ENCODE results near the gene SPSB2. TPM values are rescaled to one million over a fixed set of nuclear protein-coding genes. Genes with fewer than 3 reads are reported as not detected.

SPSB2 gene
- total RNA-seq, 1 donor from 2014 or later, result 6.7 TPM

DNA sequence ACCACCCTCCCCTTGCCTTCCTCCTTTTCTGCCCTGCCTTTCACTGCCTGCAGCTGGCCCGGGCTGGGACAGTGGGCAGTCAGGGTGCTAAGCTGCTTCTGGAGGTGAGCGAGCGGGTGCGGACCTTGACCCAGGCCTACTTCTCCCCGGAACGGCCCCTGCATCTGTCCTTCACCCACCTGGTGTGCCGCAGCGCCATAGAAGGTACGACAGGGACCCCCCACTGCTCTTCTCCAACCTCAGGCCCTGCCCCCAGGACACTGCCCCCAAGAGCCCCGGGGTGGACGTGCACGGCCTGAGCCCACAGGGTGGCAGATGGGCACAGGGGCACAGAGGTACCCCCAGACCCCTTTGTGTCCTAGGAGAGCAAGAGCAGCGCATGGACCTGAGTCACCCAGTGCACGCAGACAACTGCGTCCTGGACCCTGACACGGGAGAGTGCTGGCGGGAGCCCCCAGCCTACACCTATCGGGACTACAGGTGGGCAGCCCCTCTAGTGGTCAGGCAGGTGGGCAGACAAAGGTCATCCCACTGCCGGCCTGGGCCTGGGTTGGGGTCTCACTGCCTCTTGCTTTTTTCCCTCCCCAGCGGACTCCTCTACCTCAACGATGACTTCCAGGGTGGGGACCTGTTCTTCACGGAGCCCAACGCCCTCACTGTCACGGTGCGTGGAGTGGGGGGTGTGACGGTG lies 35.6 kb downstream of the SPSB2 start:
- Mint-ChIP-seq H3K4me3 (ENCODE audit: unreplicated experiment) (no peak overlapping the region), H3K9me3 (ENCODE audit: unreplicated experiment) (no peaks in the 10 kb centered on the region), H3K27ac (ENCODE audit: unreplicated experiment) (no peak overlapping the region), H3K4me1 (ENCODE audit: unreplicated experiment) (no peaks in the 10 kb centered on the region), H3K36me3 (ENCODE audit: low read depth, unreplicated experiment) (peaks cover 22% of the 10 kb centered on the region), H3K27me3 (ENCODE audit: unreplicated experiment) (peaks cover 7% of the 10 kb centered on the region)
- no peak for DNase-seq (ENCODE audit: low spot score)
- TF ChIP-seq, protein P1, sequence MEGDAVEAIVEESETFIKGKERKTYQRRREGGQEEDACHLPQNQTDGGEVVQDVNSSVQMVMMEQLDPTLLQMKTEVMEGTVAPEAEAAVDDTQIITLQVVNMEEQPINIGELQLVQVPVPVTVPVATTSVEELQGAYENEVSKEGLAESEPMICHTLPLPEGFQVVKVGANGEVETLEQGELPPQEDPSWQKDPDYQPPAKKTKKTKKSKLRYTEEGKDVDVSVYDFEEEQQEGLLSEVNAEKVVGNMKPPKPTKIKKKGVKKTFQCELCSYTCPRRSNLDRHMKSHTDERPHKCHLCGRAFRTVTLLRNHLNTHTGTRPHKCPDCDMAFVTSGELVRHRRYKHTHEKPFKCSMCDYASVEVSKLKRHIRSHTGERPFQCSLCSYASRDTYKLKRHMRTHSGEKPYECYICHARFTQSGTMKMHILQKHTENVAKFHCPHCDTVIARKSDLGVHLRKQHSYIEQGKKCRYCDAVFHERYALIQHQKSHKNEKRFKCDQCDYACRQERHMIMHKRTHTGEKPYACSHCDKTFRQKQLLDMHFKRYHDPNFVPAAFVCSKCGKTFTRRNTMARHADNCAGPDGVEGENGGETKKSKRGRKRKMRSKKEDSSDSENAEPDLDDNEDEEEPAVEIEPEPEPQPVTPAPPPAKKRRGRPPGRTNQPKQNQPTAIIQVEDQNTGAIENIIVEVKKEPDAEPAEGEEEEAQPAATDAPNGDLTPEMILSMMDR (IDR thresholded peaks at IDR 0.05; ENCODE audit: unreplicated experiment), result no peak

DNA sequence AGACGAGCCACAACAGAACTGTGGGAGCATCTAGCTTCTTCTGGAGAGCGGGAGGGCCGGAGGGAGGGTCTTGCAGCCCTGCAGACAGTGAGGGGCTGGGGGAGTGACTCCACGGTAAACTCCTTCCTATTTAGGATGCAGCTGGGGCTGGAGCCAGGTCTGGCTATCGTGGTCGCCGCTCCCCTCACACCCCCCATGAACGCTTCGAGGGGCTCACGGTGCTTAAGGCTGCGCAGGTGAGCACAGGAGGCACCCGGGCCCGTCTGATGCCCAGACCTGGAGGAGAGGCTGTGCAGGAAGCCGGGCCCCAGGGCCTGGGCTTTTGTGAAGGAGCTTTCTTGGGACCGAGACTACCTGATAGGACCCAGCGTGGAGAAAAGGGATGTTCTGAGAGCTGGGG lies 36.3 kb downstream of the SPSB2 start:
- TF ChIP-seq, protein P1 (IDR thresholded peaks at IDR 0.05; ENCODE audit: unreplicated experiment), result no peak
- H3K27me3 Mint-ChIP-seq (ENCODE audit: unreplicated experiment), result peaks cover 7% of the 10 kb centered on the region
- H3K9me3 Mint-ChIP-seq (ENCODE audit: unreplicated experiment), result no peaks in the 10 kb centered on the region
- no peak for DNase-seq (ENCODE audit: low spot score)
- no peak overlapping the region for H3K4me3 Mint-ChIP-seq (ENCODE audit: unreplicated experiment)
- H3K36me3 Mint-ChIP-seq (ENCODE audit: low read depth, unreplicated experiment), result peaks cover 24% of the 10 kb centered on the region
- no peak overlapping the region for H3K27ac Mint-ChIP-seq (ENCODE audit: unreplicated experiment)
- no peaks in the 10 kb centered on the region for H3K4me1 Mint-ChIP-seq (ENCODE audit: unreplicated experiment)

DNA sequence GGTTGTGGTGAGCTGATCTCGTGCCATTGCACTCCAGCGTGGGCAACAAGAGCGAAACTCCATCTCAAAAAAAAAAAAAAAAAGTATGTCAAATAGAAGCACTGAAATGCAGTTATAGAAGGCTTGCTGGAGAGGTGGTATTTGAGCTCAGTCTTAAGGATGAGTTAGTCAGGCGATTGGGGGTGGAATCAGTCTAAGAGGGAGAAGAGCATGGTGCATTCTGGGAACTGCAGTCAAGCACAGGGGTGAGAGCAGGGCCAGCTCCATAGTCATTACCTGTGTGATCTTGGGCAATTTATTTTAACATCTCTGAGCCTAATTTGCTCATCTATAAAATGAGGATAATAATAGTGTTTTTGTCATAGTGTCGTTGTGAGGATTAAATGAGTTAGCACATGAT lies 38.2 kb downstream of the SPSB2 start:
- Mint-ChIP-seq H3K4me1 (ENCODE audit: unreplicated experiment) (peaks cover 4% of the 10 kb centered on the region), H3K9me3 (ENCODE audit: unreplicated experiment) (no peaks in the 10 kb centered on the region), H3K4me3 (ENCODE audit: unreplicated experiment) (no peak overlapping the region), H3K27me3 (ENCODE audit: unreplicated experiment) (peaks cover 12% of the 10 kb centered on the region), H3K36me3 (ENCODE audit: low read depth, unreplicated experiment) (peaks cover 32% of the 10 kb centered on the region), H3K27ac (ENCODE audit: unreplicated experiment) (no peak overlapping the region)
- no peak for DNase-seq (ENCODE audit: low spot score)
- TF ChIP-seq, protein P1 (IDR thresholded peaks at IDR 0.05; ENCODE audit: unreplicated experiment), result no peak

DNA sequence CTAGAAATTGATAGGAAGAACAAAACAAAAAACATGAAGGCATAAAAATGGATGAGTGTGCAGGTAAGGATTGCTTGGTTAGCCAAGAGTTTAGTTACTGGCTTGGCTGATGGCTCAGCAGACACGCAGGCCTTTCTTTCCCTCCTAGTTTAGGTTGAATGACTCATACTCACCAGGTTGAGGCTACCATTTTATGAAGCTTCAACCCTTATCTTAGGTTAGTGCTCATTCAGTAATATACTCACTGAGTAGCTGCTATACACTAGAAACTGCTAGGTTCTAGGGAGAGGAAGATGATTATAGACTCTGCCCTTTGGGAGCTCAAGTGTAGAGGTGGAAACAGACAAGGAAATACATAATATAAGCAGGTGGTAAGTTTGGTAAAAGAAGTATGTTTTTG lies 38.8 kb downstream of the SPSB2 start:
- H3K9me3 Mint-ChIP-seq (ENCODE audit: unreplicated experiment), result no peaks in the 10 kb centered on the region
- peak overlapping the region; percentile 52 for H3K4me3 Mint-ChIP-seq (ENCODE audit: unreplicated experiment)
- peaks cover 6% of the 10 kb centered on the region for H3K4me1 Mint-ChIP-seq (ENCODE audit: unreplicated experiment)
- TF ChIP-seq, protein P1 (IDR thresholded peaks at IDR 0.05; ENCODE audit: unreplicated experiment), result no peak
- no peak overlapping the region for H3K27ac Mint-ChIP-seq (ENCODE audit: unreplicated experiment)
- H3K36me3 Mint-ChIP-seq (ENCODE audit: low read depth, unreplicated experiment), result peaks cover 32% of the 10 kb centered on the region
- peaks cover 14% of the 10 kb centered on the region for H3K27me3 Mint-ChIP-seq (ENCODE audit: unreplicated experiment)
- DNase-seq (ENCODE audit: low spot score), result no peak

DNA sequence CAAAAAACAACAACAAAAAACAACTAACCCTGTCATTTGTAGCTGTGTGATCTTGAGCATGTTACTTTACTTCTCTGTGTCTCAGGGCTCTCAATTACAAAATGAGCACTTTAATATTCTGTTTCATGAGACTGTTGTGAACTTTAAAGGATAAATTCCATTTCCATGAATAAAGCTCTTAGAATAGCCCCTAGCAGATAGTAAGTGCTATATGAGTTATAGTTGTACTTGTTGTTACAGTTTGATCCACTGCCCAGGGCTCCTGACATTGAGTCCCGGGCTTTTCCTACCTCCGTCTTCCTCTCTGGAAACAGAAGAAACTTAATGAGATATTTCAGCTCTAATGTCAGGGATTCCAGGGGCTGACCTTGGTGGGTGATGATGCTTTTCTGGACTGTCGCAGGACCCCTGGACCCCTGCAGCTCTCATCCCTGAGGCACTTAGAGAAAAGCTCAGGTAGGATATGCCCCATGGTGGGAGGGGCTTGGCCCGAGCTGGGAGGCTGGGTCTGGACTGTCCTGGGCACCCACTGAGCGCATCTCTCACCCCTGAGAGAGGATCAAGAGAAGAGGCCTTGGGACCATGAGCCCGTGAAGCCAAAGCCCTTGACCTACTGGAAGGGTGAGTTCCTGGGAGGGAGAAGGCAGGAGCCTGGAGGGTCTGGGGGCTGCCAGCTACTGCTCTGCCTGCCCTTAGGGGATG lies 39.8 kb downstream of the SPSB2 start:
- Mint-ChIP-seq H3K27me3 (ENCODE audit: unreplicated experiment) (peaks cover 15% of the 10 kb centered on the region), H3K36me3 (ENCODE audit: low read depth, unreplicated experiment) (peaks cover 29% of the 10 kb centered on the region)

More for the DNA sequence above, 39.8 kb downstream of the SPSB2 start:
- DNase-seq (ENCODE audit: low spot score), result no peak
- TF ChIP-seq, protein P1 (IDR thresholded peaks at IDR 0.05; ENCODE audit: unreplicated experiment), result no peak
- no peak overlapping the region for H3K27ac Mint-ChIP-seq (ENCODE audit: unreplicated experiment)
- peaks cover 9% of the 10 kb centered on the region for H3K4me1 Mint-ChIP-seq (ENCODE audit: unreplicated experiment)
- H3K4me3 Mint-ChIP-seq (ENCODE audit: unreplicated experiment), result no peak overlapping the region
- H3K9me3 Mint-ChIP-seq (ENCODE audit: unreplicated experiment), result no peaks in the 10 kb centered on the region
